SU-DHL-6 (cell line): ENCODE measurements around the gene MAML1.

Experiments
- EZH2phosphoT487 ChIP-seq: fragments of 200-600 bp; sonication (generic), shearing (Covaris generic); conservative IDR thresholded peaks from 2 replicates; pipeline ENCODE4 v1.6.1; 2018; ENCODE audit warnings: mild to moderate bottlenecking, antibody characterized with exemption, low read length, moderate library complexity, mixed read lengths
- TF ChIP-seq, protein P1 (sequence below): fragments of 200-600 bp; sonication (generic); IDR thresholded peaks from one replicate; pipeline ENCODE4 v1.5.1; 2017; ENCODE audit warnings: antibody characterized with exemption, mild to moderate bottlenecking, low read length, moderate library complexity; ENCODE audit not compliant: insufficient read depth, poor library complexity, severe bottlenecking

DNA sequence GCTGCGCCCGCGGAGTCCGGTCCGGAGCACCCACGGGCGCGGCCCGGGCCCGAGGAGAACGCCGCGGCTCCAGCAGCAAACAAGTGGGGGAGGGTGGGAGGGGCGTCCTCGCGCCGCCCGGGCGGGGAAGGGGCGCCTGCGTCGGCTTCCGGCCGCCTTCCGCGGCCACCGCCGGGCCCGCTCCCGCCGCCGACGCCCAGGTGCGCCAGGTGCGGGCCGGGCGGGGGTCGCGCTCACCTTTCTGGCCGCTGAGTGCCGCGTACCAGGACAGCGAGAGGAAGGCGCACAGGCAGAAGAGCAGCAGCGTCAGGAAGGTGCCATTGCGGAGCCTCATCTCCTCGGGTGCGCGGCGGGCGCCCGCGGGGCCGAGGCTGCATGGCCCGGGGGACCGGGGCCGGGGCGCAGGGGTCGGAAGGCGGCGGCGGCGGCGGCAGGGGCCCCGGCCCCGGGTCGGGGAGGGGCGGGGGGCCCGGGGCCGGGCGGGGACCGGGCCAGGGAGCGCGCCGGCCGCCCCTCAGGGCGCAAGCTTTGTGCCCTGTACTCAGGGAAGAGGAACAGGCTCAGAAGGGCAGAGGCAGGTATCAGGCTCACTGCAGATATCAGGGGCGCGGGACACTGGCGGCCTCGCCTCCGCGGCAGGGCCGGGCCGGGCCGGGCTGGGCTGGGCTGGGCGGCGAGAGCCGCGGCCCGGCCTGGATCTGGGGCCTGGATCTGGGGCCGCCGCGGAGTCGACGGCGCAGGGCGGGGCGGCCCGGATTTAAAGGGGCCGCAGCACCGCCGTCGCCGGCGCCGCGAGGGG, 73.8 kb downstream of the MAML1 start, which contains the start of gene MGAT4B:
- TF ChIP-seq, protein P1, sequence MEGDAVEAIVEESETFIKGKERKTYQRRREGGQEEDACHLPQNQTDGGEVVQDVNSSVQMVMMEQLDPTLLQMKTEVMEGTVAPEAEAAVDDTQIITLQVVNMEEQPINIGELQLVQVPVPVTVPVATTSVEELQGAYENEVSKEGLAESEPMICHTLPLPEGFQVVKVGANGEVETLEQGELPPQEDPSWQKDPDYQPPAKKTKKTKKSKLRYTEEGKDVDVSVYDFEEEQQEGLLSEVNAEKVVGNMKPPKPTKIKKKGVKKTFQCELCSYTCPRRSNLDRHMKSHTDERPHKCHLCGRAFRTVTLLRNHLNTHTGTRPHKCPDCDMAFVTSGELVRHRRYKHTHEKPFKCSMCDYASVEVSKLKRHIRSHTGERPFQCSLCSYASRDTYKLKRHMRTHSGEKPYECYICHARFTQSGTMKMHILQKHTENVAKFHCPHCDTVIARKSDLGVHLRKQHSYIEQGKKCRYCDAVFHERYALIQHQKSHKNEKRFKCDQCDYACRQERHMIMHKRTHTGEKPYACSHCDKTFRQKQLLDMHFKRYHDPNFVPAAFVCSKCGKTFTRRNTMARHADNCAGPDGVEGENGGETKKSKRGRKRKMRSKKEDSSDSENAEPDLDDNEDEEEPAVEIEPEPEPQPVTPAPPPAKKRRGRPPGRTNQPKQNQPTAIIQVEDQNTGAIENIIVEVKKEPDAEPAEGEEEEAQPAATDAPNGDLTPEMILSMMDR, result no peak
- TF ChIP-seq EZH2phosphoT487, result no peak
